Measurements from ENCODE around the gene E2F2. TPM values are rescaled to one million over a fixed set of nuclear protein-coding genes. Genes with fewer than 3 reads are reported as not detected.

Gene E2F2
- total and polyA plus RNA-seq, 2 of the 13 experiments (the other 11 are each of a cell fraction or from before 2014, with no cell fraction given): 0.65 to 6.6 TPM

- TF ChIP-seq, protein P1, sequence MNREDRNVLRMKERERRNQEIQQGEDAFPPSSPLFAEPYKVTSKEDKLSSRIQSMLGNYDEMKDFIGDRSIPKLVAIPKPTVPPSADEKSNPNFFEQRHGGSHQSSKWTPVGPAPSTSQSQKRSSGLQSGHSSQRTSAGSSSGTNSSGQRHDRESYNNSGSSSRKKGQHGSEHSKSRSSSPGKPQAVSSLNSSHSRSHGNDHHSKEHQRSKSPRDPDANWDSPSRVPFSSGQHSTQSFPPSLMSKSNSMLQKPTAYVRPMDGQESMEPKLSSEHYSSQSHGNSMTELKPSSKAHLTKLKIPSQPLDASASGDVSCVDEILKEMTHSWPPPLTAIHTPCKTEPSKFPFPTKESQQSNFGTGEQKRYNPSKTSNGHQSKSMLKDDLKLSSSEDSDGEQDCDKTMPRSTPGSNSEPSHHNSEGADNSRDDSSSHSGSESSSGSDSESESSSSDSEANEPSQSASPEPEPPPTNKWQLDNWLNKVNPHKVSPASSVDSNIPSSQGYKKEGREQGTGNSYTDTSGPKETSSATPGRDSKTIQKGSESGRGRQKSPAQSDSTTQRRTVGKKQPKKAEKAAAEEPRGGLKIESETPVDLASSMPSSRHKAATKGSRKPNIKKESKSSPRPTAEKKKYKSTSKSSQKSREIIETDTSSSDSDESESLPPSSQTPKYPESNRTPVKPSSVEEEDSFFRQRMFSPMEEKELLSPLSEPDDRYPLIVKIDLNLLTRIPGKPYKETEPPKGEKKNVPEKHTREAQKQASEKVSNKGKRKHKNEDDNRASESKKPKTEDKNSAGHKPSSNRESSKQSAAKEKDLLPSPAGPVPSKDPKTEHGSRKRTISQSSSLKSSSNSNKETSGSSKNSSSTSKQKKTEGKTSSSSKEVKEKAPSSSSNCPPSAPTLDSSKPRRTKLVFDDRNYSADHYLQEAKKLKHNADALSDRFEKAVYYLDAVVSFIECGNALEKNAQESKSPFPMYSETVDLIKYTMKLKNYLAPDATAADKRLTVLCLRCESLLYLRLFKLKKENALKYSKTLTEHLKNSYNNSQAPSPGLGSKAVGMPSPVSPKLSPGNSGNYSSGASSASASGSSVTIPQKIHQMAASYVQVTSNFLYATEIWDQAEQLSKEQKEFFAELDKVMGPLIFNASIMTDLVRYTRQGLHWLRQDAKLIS (CRISPR knock-in tag; IDR thresholded peaks at IDR 0.05): no peak
- TF ChIP-seq ETV5 (CRISPR knock-in tag; IDR thresholded peaks at IDR 0.05; ENCODE audit: borderline replicate concordance) (peak; percentile 43; the same call in 1 of the 2 replicates), ZNF556 (CRISPR knock-in tag; IDR thresholded peaks at IDR 0.05; ENCODE audit: borderline replicate concordance) (no peak), HNF4G (IDR thresholded peaks at IDR 0.05; ENCODE audit: borderline replicate concordance, low read depth, low read length) (0 out of 2 replicates have a peak, but pooled peaks have one; percentile 9), HNF4G (CRISPR knock-in tag; IDR thresholded peaks at IDR 0.05; ENCODE audit: borderline replicate concordance, low read depth) (no peak), LCORL (IDR thresholded peaks at IDR 0.05) (0 out of 2 replicates have a peak, but pooled peaks have one; percentile 25), LCORL (CRISPR knock-in tag; IDR thresholded peaks at IDR 0.05) (peak; percentile 64), TSC22D2 (CRISPR knock-in tag; IDR thresholded peaks at IDR 0.05; ENCODE audit: borderline replicate concordance) (no peak), RARA (CRISPR knock-in tag; IDR thresholded peaks at IDR 0.05) (peak; percentile 19; the same call in 1 of the 2 replicates), PAF1 (CRISPR knock-in tag; IDR thresholded peaks at IDR 0.05) (no peak), ZNF12 (CRISPR knock-in tag; IDR thresholded peaks at IDR 0.05) (peak; percentile 58; the same call in 1 of the 2 replicates), HNRNPL (IDR thresholded peaks at IDR 0.05; ENCODE audit: low read depth, low read length) (no peak)
- TF ChIP-seq, protein P2, sequence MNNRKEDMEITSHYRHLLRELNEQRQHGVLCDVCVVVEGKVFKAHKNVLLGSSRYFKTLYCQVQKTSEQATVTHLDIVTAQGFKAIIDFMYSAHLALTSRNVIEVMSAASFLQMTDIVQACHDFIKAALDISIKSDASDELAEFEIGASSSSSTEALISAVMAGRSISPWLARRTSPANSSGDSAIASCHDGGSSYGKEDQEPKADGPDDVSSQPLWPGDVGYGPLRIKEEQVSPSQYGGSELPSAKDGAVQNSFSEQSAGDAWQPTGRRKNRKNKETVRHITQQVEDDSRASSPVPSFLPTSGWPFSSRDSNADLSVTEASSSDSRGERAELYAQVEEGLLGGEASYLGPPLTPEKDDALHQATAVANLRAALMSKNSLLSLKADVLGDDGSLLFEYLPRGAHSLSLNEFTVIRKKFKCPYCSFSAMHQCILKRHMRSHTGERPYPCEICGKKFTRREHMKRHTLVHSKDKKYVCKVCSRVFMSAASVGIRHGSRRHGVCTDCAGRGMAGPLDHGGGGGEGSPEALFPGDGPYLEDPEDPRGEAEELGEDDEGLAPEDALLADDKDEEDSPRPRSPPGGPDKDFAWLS (CRISPR knock-in tag; IDR thresholded peaks at IDR 0.05; ENCODE audit: borderline replicate concordance): no peak
- TF ChIP-seq, protein P3, sequence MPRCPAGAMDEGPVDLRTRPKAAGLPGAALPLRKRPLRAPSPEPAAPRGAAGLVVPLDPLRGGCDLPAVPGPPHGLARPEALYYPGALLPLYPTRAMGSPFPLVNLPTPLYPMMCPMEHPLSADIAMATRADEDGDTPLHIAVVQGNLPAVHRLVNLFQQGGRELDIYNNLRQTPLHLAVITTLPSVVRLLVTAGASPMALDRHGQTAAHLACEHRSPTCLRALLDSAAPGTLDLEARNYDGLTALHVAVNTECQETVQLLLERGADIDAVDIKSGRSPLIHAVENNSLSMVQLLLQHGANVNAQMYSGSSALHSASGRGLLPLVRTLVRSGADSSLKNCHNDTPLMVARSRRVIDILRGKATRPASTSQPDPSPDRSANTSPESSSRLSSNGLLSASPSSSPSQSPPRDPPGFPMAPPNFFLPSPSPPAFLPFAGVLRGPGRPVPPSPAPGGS (CRISPR knock-in tag; IDR thresholded peaks at IDR 0.05): no peak
These were observed 70.0 kb downstream of the E2F2 start (continued) for GRCh38 chr1:23461050-23461449.

All from HepG2 (cell line).